Measurements from ENCODE around the gene DENND2A.

GRCh38 chr7:140497241-140497769 is 143.3 kb downstream of the DENND2A start:
- no peak for TF ChIP-seq CTCF (IDR thresholded peaks at IDR 0.05 in 8 of 11, conservative IDR thresholded peaks at IDR 0.05 in 3 of 11)
- no peak for TF ChIP-seq POLR2AphosphoS5 (IDR thresholded peaks at IDR 0.05)
- no peak for TF ChIP-seq POLR2A (IDR thresholded peaks at IDR 0.05)

All from spleen (tissue), 7 donors.